ENCODE data around the gene ABHD2. TPM values are rescaled to one million over a fixed set of nuclear protein-coding genes. Genes with fewer than 3 reads are reported as not detected.

ABHD2 gene
- polyA plus RNA-seq, 1 experiment: 69.6 TPM

- no peak for DNase-seq (ENCODE audit: low read depth)
- no peaks in the 10 kb centered on the region; the same call in none of the 2 replicates for H3K36me3 ChIP-seq (ENCODE audit: control insufficient read depth, insufficient read depth, low read length)
- ChIA-PET POLR2A (no interaction called here), CTCF (interaction anchor here (3.4 kb wide), 1 partner anchor 9 kb away, joined by 17 read pairs; no protein-coding TSS in a partner anchor)
- H3K27me3 ChIP-seq (ENCODE audit: control insufficient read depth, insufficient read depth, low read length): no peaks in the 10 kb centered on the region
- no peak for TF ChIP-seq CTCF (IDR thresholded peaks at IDR 0.05; ENCODE audit: insufficient read depth, low read depth, low read length)
- no peak overlapping the region for H3K4me3 ChIP-seq (ENCODE audit: low read depth, low read length)
Measured at GRCh38 chr15:89186803-89187202, 98.5 kb downstream of the ABHD2 start.

GRCh38 chr15:89187301-89187985, 99.2 kb downstream of the ABHD2 start:
- CTCF ChIA-PET: interaction anchor here (1.0 to 3.4 kb wide), 4 partner anchors 9 to 89 kb away, joined by 3 to 17 read pairs (median 6); no protein-coding TSS in a partner anchor

GRCh38 chr15:89187986-89188514, 99.8 kb downstream of the ABHD2 start:
- ChIA-PET CTCF (interaction anchor here (1.0 to 3.4 kb wide), 5 partner anchors 10 to 89 kb away, joined by 3 to 17 read pairs (median 3); no protein-coding TSS in a partner anchor), POLR2A (no interaction called here)
- Histone ChIP-seq H3K36me3 (ENCODE audit: control insufficient read depth, insufficient read depth, low read length) (no peaks in the 10 kb centered on the region; the same call in none of the 2 replicates), H3K27me3 (ENCODE audit: control insufficient read depth, insufficient read depth, low read length) (no peaks in the 10 kb centered on the region), H3K4me3 (ENCODE audit: low read depth, low read length) (no peak overlapping the region)
- DNase-seq (ENCODE audit: low read depth): no peak
- TF ChIP-seq CTCF (IDR thresholded peaks at IDR 0.05; ENCODE audit: insufficient read depth, low read depth, low read length): no peak

More at GRCh38 chr15:89187301-89187985, 99.2 kb downstream of the ABHD2 start:
- Histone ChIP-seq H3K4me3 (ENCODE audit: low read depth, low read length) (no peak overlapping the region), H3K27me3 (ENCODE audit: control insufficient read depth, insufficient read depth, low read length) (no peaks in the 10 kb centered on the region), H3K36me3 (ENCODE audit: control insufficient read depth, insufficient read depth, low read length) (no peaks in the 10 kb centered on the region; the same call in none of the 2 replicates)
- no peak for TF ChIP-seq CTCF (IDR thresholded peaks at IDR 0.05; ENCODE audit: insufficient read depth, low read depth, low read length)
- POLR2A ChIA-PET: no interaction called here
- DNase-seq (ENCODE audit: low read depth): no peak

GRCh38 chr15:89192136-89192535, 103.9 kb downstream of the ABHD2 start:
- H3K27me3 ChIP-seq (ENCODE audit: control insufficient read depth, insufficient read depth, low read length): no peaks in the 10 kb centered on the region
- H3K4me3 ChIP-seq (ENCODE audit: low read depth, low read length): no peak overlapping the region
- no peak for TF ChIP-seq CTCF (IDR thresholded peaks at IDR 0.05; ENCODE audit: insufficient read depth, low read depth, low read length)
- POLR2A ChIA-PET: no interaction called here
- H3K36me3 ChIP-seq (ENCODE audit: control insufficient read depth, insufficient read depth, low read length): peaks cover 2% of the 10 kb centered on the region
- DNase-seq (ENCODE audit: low read depth): no peak
- CTCF ChIA-PET: interaction anchor here (0.6 to 8.5 kb wide), 4 partner anchors 14 to 135 kb away, joined by 3 to 61 read pairs (median 4); no protein-coding TSS in a partner anchor

- peaks cover 2% of the 10 kb centered on the region for H3K36me3 ChIP-seq (ENCODE audit: control insufficient read depth, insufficient read depth, low read length)
- CTCF ChIA-PET: interaction anchor here (0.8 to 8.5 kb wide), 3 partner anchors 14 to 136 kb away, joined by 3 to 61 read pairs (median 5); no protein-coding TSS in a partner anchor
Measured at GRCh38 chr15:89192766-89193165, 104.5 kb downstream of the ABHD2 start.

More at GRCh38 chr15:89192766-89193165, 104.5 kb downstream of the ABHD2 start:
- no peak overlapping the region for H3K4me3 ChIP-seq (ENCODE audit: low read depth, low read length)
- POLR2A ChIA-PET: no interaction called here
- TF ChIP-seq CTCF (IDR thresholded peaks at IDR 0.05; ENCODE audit: insufficient read depth, low read depth, low read length): no peak
- no peak for DNase-seq (ENCODE audit: low read depth)
- no peaks in the 10 kb centered on the region for H3K27me3 ChIP-seq (ENCODE audit: control insufficient read depth, insufficient read depth, low read length)
